Epidermal melanocyte (primary cell): ENCODE results near the gene GPC1.

Experiments
- DNase-seq: peaks from one replicate; pipeline ENCODE4 v3.0.0; 2011; ENCODE audit warnings: low spot score; ENCODE audit not compliant: insufficient read length

The GPC1 gene

DNA sequence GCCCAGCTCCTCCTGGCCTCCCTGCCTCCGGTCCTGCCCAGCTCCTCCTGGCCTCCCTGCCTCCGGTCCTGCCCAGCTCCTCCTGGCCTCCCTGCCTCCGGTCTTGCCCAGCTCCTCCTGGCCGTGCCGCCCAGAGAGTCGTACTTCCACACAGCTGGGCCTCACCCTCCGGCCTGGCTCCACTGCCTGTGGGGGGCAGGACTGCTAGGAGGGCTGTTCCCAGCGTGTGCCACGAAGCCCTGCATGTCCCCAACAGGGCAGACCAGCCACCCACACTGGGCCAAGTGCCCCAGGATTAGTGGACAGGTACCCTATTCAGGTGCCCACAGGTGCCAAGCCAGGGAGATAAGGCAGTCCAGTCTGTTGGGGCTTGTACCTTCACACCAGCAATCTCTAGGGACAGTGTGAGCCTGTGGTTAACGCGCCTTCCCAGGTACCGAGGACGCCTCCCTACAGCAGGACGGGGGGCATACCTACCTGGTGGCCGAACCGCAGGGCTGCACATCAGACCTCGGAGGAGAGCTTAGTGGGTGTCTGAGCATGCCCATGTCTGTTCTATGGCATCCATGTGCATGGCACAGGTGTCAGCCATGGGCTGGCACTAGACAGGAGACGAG, 5.3 kb downstream of the GPC1 start:
- no peak for DNase-seq

DNA sequence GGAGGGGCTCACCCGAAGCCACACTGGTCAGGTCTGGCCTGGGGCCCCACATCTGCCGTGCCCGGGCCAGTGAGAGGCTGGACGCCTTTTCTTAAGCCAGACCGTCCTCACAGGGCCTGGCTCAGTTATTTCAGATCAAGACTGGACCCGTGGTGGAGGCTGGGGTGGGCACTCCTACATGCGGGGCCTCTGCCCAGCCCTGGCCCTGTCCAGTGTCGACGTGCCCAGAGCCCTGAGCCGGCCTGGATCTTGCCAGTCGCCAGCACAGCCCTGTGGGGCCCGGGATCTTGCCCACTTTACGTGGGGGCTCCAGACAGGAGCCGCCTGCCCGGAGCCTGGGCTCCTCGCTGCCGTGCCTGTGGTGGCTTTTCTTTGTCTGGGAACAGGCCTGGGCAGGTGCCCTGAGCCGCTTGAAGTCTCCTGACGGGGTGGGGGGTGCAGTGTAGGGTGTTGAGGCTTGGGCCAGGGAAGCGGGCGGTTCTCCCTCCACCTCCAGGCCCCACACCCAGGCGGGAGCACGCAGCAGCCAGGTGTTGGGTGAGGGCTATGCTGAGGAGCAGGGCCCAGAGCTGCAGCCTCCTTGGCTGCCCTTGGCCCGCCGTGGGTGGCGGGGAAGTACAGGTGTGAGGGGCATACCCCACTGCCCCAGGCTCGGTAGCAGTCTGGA, 6.0 kb downstream of the GPC1 start:
- no peak for DNase-seq

GRCh38 chr2:240441993-240442411, 6.5 kb downstream of the GPC1 start:
- no peak for DNase-seq

- no peak for DNase-seq
Measured at GRCh38 chr2:240442891-240443715, 7.6 kb downstream of the GPC1 start.

GRCh38 chr2:240443891-240444301, 8.4 kb downstream of the GPC1 start:
- DNase-seq = no peak

DNA sequence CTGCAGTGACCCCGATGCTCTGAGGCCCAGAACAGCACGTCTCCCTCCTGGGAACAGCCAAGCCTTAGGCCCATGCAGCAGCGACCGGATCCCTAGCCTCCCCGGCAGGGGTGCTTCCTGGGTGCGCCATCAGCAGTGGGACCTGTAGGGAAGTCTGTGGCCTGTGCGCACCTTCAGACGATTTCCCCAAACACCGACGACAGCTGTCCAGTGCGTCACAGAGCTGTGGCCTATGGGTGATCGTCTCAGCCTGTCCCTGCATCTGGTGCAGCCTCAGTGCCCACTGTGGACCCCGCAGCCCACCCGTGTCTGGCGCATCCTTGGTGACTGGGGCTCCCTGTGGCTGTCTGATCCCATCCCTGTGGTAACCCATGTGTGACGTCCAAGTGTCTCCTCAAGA, 9.0 kb downstream of the GPC1 start:
- no peak for DNase-seq

- no peak for DNase-seq
Measured at GRCh38 chr2:240445961-240446663, 10.6 kb downstream of the GPC1 start.

GRCh38 chr2:240446664-240447175, 11.3 kb downstream of the GPC1 start:
- no peak for DNase-seq

- DNase-seq = no peak
Measured at GRCh38 chr2:240447331-240447730, 11.9 kb downstream of the GPC1 start.

DNA sequence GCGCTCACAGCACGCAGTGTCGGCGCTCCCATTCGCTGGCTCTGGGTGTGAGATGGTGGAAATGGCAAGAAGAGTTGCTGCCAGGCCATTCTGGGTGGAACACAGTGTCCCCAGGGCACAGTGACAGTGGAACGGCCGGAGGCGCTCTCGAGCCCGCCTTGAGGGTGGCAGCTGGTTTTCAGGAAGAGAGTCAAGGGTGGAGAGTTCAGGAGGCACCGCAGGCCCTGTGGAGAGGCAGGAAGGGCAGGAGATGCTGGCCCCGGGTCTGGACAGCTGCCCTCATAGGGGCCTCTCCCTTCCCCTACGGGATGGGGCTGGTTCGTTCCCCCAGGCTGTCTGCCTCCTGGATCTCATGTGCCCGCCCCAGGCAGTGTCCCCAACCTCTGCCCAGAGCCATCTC, 12.5 kb downstream of the GPC1 start:
- no peak for DNase-seq

GRCh38 chr2:240448387-240449274, 13.2 kb downstream of the GPC1 start:
- DNase-seq = no peak

GRCh38 chr2:240449764-240450531, 14.5 kb downstream of the GPC1 start:
- no peak for DNase-seq

- DNase-seq = no peak
Measured at GRCh38 chr2:240450532-240451107, 15.2 kb downstream of the GPC1 start.

- no peak for DNase-seq
Measured at GRCh38 chr2:240451108-240451611, 15.7 kb downstream of the GPC1 start.

DNA sequence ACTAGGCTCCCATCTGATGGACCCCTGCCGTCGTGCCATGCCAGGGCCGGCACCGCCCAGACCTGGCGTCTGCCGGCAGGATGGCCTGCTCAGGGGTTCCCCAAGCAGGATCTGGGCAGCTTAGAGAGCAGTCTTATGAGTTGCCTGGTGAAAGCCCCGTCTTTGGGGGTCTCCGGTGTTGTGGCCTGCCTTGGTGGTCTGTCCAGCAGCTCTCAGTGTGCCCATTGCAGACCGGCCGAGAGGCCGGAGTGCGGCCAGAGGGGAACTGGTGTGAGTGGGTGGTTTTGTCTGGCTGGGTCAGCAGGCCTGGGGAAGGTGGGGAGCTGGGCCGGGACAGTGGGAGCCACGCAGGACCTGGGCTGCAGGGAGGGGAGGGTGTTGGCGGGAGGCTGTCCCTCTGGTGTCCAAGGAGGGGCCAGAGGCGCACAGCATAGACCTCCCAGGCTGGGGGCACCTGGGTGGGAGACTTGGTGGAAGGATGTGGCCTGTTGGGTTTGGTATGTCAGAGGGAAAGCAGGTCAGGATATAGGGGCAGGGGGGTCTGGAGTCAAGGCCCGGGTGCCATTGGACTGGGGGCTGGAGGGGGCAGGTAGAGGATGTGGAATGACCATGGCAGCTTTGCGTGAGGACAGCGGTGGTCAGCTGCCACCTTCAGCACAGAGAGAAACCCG, 16.5 kb downstream of the GPC1 start:
- no peak for DNase-seq

GRCh38 chr2:240452462-240453256, 17.2 kb downstream of the GPC1 start:
- peak; percentile 93 for DNase-seq

DNA sequence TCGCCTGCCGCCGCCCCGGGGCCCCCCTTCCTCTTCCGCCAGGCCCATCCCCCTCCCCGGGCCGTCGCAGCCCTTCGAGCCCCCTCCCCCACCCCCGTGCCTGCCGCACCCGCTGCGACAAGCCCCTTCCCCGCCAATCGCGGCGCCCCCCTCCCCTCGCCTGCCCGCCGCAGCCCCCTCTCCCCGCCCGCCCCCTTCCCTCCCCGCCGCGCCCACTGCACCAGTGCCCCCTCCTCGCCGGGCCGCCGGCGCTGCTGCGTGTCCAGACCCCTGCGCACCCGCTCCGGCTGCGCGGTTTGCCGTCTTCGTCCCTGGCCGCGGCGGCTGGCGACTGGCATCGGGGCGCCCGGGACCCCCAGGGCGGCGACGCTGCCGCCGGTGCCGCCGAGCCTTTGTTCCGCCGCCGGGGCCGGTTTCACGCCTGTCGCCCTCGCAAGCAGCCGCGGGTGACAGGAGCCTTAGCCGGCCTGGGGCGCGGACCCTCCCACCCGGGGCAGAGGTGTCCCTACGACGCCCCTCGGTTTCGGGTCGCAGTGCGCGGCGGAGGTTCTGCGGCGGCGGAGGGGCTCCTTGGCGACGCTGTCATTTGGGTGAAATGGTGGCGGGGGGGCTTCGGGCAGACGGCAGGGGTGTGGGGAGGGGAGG, 18.1 kb downstream of the GPC1 start:
- no peak for DNase-seq
